Measurements from ENCODE around the gene ADAMTS2.

Gene ADAMTS2

GRCh38 chr5:179309751-179310320 is 35.4 kb downstream of the ADAMTS2 start:
- peak; percentile 9 for DNase-seq

GRCh38 chr5:179309383-179309670 is 35.9 kb downstream of the ADAMTS2 start:
- no peak for DNase-seq

- no peak for DNase-seq
These were observed 36.5 kb downstream of the ADAMTS2 start for GRCh38 chr5:179308563-179309382.

- DNase-seq: no peak
These were observed 37.3 kb downstream of the ADAMTS2 start for GRCh38 chr5:179307931-179308471.

GRCh38 chr5:179307013-179307800 is 38.1 kb downstream of the ADAMTS2 start:
- DNase-seq: no peak

DNA sequence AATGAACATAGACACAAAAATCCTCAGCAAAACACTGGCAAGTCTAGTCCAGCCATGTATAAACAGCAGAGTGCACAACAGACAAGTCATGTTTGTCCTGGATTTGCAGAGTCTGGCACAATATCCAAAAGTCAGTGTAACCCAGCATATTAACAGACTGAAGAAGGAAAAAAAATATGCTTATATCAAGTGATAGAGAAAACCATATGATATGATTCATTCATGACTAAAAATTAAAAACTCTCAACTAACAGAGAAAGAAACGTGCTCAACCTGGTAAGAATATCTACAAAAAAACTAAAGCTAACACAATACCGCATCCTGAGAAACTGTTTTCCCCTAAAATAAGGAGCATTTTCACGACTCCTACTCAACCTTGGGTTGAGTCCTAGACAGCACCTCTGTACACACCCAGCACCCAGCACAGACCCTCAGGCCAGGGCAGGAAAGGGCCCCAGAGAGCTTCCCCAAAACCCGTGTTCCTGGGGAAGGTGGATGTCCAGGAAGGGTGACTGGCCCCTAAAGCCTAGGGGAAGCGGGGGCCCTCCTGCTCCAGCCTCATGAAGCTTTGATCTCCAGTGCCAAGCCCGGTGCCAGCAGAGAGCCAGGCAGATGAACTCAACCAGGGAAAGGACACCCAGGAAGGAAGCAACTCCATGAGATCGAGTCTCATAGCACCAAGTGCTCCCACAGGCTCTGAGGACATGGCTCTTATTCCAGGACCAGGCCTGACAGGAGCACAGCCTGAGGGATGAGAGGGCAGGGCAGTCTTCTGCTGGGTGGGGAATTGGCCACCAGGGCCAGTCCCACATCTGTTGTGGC is 38.9 kb downstream of the ADAMTS2 start:
- DNase-seq: no peak

- no peak for DNase-seq
These were observed 40.4 kb downstream of the ADAMTS2 start for GRCh38 chr5:179304871-179305270.

DNA sequence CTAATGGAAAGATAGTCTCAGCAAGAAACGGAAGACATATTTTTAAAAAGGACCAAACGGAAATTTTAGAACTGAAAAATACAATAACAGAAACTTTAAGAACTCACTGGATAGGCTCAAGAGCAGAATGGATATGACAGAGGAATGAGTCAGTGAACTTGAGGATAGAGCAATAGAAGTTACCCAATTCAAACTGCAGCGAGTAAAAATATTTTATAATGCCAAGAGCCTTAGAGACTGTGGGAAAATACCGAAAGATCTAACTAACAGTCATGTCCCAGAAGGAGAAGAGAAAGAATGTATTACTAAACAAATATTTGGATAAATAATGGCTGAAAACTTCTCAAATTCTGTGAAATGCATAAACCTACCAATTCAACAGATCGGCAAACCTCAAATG is 40.8 kb downstream of the ADAMTS2 start:
- no peak for DNase-seq

GRCh38 chr5:179303451-179304200 is 41.6 kb downstream of the ADAMTS2 start:
- no peak for DNase-seq

- DNase-seq: no peak
These were observed 42.6 kb downstream of the ADAMTS2 start for GRCh38 chr5:179302499-179303185.

GRCh38 chr5:179301796-179302195 is 43.5 kb downstream of the ADAMTS2 start:
- DNase-seq: no peak

DNA sequence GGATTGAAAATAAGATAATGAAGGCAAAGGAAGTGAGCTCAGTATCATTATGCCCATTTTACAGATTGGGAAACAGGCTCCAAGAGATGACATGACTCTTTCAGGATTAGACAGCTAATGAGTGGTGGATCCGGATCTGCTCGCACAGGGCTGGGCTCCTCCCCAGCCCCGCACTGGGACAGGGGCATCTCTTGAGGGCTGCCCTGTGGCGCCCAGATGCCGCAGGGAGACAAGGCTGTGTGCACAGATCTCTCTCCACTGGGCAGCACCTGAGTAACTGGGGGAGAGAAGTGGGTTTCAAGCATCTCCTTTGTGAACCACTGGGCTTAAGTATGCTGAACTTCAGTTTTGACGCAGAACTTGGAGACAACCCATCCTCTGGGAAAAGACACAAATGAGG is 43.9 kb downstream of the ADAMTS2 start:
- no peak for DNase-seq

- DNase-seq: no peak
These were observed 44.6 kb downstream of the ADAMTS2 start for GRCh38 chr5:179300581-179301180.

GRCh38 chr5:179298181-179298993 is 46.9 kb downstream of the ADAMTS2 start:
- DNase-seq: no peak

DNA sequence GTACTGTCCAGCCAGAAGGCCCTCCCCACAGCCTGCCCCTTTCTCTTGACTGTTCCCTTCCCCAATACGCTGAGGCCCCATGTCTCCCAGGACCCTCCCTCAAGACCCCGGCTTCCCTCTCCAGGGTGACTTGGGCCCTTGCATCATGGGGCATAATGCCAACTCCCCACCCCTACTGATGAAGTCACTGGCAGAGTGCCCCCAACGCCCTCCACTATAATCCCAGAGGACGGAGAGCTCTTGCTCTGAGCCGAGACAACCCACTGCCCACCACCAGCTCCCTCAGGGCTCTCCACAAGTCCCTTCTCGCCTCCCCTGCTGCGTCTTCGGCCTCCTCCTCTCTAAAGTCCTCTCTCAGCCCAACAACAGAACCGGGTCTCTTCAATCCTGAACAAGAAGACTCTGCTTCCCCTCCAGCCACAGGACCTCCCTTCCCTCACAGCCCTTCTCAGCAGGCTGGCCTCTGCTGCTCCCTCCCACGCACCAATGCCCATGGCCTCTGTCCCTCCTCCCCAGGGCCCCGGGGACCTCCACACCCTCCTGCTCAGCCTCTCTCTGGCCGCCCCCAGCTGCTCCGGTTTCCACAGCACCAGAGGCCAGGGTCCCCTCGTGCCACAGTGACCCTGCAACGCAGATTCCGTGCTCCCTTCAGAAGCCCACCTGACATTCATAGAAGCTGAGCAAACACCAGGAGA is 47.6 kb downstream of the ADAMTS2 start:
- DNase-seq: no peak

DNA sequence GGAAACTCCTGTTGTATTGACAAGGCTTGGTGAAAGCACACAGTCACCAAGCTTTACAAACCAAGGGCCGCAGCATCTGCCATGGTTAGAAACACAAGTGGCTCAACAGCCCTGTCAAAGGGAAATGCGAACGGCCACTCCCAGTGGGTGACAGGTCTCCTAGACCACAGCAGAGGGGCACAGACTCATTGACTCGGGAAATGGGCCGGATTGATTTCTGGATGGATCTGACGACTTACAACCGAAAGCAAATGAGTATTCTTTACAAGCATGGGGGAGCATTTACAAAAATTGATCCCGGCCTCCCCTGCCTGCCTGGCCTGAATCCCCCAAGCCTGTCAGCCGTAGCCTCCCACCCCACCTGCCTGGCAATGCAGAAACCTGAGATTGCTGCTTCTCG is 48.2 kb downstream of the ADAMTS2 start:
- DNase-seq: no peak

- DNase-seq: no peak
These were observed 49.0 kb downstream of the ADAMTS2 start for GRCh38 chr5:179296150-179296821.

- DNase-seq: no peak
These were observed 49.5 kb downstream of the ADAMTS2 start for GRCh38 chr5:179295778-179296149.
